HG03520 (cell line): ENCODE data around the gene DIP2C.
"Not testable (repeated sequence)": the region's sequence is repeated elsewhere in the genome, so short reads cannot be mapped to it uniquely, and the experiment has no call there.

Source experiments
- ATAC-seq: cut with Tn5 transposase; IDR thresholded peaks from one replicate; pipeline ENCODE4 v1.9.1; 2021; ENCODE audit warnings: mild to moderate bottlenecking, moderate library complexity; ENCODE audit not compliant: unreplicated experiment

The DIP2C gene

DNA sequence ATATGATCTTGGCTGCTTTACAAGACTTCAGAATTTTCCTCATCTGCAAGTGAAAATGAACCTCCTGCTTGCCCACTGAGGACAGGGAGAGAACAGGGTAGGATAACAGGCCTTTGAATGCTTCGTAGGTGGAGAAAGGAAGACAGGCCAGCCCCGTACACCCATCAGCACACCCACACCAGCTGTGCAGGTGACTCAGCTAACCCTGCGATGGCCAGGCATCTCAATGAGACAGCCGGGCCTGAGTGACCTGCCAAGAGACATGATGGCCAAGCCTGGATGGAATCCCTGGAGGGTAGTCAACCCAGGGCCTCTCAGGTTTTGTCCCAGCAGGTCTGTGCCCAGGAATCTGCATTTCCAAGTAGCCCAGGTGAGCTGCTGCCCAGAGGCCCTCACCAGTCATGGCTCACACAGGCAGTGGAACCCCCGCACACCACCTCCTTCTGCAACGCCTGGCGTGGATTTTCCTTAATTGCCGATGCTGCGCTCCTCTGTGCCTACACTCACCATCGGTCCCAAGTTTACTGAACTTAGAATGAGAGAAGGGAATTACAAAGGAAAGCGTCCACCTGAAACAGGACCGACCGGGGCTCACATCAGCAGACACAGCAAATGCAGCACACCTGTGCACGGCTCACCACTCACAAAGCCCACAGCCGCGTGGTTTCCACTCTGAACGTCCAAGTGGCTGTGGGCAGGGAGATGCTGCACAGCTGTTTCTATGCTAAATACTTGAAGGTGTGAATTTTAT is 163.7 kb downstream of the DIP2C start:
- ATAC-seq = no peak

DNA sequence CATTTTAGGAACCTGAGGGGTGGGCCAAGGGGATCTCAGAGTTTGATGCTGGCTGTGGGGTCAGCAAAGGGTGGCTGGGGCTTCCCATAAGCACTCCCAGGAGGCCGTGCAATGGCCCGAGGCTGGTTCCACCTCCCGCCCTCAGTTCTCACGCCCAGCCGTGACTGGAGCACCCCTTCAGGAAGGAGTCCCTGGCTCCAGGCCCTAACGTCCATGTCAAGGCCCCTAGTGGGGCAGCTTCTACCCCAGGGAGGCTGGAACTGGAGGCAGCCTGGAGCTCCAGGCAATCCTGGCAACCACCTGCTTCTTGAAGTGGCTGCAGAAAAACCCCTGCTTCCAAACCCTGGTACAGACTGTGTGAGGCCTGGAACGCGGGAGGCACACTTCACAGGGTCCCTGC is 165.5 kb downstream of the DIP2C start:
- no peak for ATAC-seq

DNA sequence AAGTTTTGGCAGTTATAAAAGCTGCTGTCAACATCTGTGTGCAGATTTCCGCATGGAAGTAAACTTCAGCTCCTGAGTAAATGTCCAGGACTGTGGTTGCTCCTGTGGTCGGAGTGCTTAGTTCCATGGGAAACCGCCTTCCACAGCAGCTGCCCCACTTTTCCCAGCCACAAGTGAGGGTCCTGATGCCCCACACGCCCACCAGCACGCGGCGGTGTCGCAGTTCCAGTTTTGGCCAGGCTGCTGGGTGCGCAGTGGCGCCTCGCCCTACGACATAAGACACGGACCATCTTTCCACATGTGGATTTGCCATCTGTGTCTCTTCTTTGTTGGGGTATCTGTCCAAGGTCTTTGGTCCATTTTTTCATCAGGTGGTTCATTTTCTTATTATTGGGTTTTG is 167.1 kb downstream of the DIP2C start:
- ATAC-seq = no peak

DNA sequence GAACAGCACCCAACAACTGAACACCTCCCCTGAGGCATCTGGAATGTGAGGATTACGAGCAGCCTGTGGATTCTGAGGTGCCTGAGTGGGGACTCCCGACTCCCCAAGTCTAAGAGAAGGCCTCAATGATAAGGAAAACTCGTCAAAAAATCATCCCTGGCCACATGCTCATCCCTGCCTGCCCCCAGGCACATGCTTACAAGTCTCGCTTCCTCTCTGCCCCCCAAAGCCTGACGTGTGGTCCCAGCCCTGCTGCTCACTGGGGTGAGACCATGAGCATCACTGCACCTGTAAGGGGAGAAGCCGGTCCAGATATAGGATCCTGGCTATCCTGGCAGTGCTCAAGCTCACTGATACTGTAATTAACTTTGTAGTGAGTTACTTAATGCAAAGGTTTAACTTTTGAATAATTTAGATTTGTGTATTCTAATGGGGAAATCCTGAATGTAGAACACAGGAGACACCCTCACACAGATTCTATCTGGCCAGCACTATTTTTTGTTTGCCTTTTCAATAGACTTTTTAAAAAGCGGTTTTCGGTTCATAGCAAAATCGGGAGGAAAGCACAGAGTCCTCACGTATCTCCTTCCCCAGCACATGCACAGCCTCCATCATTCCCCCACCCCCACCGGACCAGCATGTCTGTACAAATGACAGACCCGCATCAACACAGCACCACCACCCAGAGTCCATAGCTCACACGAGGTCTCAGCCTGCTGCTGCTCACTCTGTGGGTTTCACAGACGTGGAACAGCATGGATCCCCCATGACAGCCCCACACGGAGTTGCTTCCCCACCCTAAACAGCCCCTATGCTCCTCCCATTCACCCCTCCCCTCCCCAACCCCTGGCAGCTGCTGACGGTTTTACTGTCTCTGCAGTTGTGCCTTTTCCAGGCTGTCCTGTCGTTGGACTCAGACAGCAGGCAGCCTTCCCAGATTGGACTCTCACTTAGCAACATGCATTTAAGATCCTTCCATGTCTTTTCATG is 167.9 kb downstream of the DIP2C start:
- no peak for ATAC-seq

DNA sequence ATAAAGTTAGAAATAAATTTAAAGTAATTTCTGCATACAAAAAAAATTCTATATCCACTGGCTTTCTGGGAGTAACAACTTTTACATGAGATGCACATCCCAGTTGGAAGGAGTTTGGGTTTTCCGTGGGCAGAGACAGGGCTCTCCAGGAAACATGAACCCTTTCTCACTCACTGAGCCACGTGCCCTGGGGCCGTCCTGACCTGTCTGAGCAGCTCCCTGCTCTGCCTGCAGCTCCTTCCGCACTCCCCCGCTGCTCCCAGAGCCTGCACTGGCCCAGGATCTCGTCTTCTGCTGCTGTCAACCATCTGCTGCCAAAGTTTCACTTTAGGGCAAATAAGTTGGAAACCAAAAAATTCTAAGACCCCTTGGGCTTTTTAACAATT is 169.1 kb downstream of the DIP2C start:
- no peak for ATAC-seq

DNA sequence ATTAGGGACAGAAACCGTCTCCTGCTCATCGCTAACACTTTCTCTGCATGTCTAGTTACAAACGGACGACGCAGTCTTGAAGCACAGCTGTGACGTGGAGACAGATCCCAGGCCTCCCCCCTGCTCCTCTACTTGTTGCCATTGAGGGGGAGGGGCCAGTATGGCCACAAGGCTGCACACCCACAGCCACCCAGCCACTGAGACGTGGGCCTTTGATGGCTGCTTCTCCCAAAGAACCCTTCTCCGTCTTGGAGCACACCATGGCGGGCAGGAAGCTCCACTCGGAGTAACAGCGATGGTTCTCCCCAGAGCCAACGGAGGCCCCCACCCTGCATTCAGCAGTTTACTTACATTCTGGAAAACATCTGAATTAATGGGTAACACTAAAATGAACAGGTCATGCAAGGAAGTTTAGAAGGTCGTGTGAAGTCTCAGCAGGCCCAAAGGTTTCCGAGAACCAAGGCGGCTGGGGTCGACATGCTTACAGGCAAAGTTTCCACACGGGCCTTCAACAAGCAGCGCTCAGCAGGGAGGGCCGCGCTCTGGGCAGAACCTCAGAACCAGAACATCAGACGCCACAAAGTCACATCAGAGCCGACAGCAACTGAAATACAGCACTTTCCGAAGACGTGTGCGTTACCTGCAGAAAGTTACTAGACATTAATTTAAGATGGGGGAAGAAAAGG is 169.6 kb downstream of the DIP2C start:
- ATAC-seq = no peak

DNA sequence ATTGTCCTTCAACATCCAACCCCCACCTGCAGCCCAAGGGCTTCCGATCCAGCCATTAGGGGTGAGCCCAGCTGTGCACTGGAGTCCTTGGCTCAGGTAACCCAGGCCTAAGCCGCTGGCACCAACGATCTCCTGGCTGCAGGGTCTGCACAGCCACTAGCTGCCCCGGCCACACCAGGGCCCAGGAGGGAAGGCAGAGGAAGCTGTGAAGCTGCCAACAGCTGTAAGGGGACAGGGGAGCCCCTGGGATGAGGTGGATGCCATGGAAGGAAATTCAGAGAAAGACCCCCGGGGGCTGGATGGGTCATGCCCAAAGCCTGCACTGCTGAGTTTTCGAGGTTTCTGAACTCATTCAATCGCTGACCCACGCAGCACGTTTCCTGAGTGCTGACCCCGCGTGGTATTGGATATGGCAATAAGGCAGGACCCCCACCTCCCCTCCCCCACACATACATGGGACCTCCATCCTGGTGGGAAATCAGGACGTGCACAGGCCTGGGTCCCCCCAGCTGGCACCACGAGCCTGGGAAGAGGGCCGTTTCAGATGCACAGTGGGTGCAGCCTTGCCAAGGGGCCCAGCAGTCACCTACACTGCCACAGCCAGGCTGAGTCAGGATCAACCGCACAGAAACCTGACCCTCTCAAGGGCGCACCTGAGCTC is 170.3 kb downstream of the DIP2C start:
- no peak for ATAC-seq

DNA sequence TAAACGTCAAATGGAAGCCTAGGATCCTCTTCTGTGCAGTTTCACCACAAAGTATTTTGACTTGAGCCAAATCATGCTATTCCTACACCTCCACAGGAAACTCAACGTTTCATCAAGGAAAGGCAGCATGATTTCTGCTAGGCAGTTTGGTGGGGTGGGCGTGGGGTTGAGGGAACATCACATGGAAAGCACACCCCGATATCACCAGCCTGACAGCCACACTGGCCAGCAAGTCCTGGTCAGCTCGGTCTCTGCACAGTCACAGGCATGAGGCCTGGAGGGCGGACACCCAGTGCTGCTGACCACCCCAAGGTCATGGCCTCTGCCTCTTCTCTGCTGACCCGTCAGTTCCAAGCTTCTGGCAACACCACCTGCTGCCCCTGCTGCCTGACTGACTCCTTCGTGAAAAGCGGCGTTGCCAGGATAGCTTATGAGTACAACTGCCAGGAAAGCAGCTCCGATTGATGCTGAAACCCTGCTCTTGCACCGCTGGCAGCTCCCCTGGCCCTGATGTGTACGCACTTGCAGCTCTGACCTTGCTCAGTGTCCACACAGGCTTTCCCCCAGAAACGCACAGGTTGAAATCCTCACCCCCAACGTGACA is 171.5 kb downstream of the DIP2C start:
- no peak for ATAC-seq

DNA sequence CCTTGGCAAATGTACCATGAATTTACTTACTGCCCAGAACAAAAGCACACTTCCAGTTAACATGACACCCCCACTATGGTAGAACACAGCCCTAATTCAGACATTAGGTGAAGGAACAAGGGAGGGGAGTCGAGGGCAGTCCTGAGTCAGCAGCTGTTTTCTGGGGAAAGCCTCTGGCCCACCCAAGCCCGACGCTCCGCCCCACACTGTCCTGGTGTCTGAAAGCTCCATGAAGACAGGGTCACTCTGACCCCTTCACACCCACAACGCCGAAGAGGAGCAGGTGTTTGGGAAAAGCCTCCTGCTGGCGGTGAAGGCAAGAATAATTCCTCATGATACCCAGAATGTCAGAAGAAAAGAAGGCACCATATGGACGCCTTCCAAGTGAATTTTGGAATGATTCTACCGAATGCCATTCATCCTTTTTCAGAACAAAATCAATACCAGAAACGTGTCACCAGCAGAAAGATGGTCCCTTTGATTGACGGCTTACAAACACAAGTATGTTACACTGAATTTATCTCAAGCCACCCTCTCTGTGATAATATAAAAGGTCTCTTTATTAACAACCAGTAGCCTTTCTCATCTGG is 172.1 kb downstream of the DIP2C start:
- no peak for ATAC-seq

DNA sequence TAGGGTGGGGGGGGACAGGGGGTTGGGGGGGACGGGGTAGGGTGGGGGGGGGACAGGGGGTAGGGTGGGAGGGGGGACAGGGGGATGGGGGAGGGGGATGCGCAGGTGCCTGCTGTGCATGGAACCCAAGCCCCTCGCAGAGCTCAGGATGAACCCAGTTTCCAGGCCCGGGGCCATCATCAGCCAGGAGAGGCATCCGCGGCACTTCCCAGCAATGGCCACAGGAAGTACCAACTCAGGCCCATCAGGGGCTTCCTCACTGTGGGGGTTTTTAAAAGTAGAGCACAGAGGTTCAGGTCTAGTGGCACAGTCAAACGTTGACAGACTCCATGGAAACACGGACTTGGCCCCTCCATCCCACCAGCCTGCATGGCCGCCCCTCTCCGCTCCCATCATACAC is 172.7 kb downstream of the DIP2C start:
- ATAC-seq = no peak

DNA sequence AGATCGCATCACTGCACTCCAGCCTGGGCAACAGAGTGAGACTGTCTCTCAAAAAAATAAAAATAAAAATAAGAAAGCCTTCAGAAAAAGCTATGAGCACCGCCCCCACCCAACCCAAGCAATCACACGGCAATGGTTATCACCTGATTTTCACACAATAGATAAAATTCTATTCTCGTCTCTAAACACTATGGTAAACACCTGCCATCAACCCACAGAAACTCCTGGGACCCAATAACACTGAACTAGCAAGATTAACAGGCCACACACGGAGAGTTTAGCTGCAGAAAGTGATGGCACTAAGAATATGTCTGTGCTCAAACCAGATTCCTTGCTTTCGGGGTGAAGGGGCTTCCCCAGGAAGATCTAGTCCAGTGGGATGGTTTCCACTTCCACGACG is 173.8 kb downstream of the DIP2C start:
- ATAC-seq = no peak

DNA sequence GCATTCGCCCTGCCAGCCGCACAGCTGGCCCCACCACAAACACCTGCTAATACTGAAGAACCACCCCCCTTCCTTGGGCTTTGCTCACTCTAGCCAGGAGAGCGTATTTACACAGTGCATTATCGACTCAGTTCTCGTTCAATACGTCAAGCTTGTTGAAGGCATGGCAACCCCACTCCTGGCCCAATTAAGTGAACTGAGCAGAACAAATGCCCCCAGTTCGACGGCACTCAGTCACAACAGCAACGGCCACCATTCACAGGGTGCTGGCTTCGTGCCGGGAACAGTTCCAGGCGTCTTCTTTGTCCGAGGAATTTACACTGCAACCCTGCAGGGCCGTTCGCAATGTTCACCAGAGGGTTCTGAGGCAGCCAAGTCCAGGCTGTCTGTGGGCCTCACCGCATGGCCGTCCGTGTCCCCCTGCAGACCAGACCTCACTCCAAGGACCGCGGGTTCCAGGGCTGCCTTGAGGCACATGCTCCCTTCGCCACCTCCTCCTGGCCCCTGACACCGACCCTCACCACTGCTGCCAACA is 175.3 kb downstream of the DIP2C start:
- no peak for ATAC-seq

DNA sequence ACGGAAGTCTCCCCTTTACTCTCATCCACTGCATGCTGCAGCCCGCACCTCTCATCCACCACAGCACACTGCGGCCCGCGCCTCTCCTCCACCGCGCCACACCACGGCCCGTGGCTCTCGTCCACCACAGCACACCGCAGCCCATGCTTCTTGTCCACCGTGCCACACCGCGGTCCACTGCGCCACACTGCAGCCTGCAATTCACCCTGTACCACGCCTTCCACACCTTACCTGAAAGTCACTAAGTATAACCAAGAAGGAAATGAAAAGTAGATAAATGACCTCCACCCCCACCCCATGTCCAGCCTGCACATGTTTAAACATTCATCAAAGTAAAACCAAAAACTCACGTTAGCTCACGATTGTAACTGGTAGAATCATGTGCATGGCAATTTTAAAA is 176.1 kb downstream of the DIP2C start:
- ATAC-seq = no peak

DNA sequence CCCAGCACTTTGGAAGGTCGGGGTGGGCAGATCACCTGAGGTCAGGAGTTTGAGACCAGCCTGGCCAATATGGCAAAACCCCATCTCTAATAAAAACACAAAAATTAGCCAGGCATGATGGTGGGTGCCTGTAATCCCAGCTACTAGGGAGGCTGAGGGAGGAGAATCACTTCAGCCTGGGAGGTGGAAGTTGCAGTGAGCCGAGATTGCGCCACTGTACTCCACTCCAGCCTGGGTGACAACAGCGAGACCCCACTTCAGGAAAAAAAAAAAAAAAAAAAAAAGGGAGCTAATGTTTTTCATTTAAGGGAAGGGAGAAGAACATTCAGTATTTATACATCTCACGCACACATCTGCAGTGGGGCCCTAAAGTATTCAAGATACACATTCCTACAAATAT is 176.8 kb downstream of the DIP2C start:
- not testable (repeated sequence) for ATAC-seq

DNA sequence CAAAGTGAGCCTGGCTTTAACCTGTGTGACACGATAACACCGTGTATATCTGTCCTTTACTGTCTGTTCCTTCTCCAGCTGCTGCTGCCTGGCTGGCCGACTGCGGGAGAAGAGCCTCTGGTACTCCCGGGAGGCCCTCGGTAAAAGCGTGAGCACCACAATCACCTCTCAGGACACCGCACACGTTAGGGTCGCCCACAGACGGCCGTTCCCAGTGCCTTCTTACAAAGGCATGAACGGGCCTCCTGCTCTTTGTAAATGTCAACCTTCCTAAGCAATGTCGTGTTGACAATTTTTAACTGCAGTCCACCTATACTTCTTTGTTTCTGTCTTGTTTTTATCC is 177.6 kb downstream of the DIP2C start:
- ATAC-seq = no peak

DNA sequence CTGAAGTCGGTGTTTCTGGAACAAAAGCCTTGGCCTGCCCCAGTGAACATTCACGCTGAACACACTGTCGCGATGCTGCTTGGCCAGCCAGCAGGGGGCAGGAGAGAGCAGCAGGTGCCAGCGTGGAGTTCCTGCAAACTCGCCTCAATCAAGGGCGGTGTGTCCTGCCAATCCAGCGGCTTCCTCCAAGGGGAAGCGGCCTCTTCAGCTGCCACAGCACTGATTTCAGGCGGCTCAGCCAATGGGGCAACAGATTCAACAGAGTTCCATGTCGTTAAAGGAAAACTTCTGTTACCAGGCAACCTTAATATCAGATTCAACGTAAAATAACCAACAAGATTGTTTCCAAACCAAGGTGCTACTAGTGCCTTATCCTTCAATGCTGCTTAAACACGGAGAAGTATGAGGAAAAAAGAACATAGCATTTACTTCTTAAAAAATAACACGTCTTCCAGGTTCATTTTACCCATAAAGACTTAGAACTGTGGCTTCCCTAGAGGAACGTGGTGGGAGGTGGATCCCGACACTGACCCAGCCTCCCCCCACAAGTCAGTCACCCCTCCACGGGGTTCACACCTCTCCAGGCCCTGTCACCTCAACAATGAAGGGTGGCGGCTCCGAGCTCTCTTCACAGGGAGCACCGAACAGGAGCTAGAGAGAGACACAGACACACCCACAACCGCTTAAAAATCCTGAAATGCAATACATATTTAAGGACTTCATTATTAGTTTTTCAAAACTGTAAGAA is 178.2 kb downstream of the DIP2C start:
- ATAC-seq = peak; percentile 49

DNA sequence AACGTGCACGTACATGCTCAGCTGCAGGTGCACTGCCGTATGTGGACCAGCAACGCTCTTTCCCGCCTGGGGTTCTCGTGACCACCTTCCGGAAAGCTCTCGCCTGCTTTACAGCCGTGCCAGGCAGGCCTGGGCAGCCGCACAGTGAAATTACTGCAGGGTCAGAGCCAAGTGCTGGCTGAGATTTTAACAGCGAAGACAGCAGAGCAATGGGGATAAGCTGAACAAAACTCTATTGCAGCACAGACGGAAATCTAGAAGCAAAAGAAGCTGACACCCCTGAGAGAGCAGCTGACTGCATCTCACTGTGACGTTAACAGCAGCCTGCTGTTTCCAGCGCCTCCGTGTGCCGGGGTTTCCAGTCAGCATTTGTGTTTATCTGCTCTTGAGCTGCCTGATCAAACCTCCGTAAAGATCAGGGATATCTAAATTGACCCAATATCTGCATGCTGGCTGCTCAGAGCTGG is 179.0 kb downstream of the DIP2C start:
- no peak for ATAC-seq

DNA sequence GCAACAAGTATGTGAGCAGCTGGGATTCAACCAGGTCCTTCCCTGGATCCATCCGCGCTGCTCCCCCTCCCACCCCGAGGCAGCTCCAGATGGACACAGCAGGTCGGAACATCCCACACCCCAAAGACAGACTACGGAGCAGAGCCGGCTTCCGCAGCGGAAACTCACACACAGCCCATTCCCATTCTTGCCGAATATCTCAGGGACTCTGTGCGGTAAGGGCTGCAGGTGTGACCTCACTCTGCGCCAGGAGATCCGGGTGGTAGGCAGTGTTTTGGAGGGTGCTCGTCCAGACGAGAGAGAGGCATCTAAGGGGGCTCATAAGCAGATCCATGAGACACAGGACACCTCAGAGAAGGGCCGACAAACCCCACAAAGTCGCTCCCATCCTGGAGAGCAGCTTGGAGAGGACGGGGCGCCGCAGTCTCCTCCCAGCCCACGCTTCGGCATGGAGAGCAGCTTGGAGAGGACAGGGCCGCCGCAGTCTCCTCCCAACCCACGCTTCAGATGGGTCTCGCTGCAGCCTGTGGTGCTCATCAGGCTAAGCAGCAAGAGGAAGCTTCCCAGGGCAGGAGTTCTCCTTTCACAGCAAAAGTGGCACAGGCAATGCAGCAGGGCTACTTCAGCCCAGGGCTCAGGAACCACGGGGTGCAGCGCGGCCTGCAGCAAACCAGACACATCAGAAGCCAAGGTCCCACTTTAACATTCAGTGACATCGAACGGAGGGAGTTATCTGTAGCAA is 179.9 kb downstream of the DIP2C start:
- no peak for ATAC-seq

DNA sequence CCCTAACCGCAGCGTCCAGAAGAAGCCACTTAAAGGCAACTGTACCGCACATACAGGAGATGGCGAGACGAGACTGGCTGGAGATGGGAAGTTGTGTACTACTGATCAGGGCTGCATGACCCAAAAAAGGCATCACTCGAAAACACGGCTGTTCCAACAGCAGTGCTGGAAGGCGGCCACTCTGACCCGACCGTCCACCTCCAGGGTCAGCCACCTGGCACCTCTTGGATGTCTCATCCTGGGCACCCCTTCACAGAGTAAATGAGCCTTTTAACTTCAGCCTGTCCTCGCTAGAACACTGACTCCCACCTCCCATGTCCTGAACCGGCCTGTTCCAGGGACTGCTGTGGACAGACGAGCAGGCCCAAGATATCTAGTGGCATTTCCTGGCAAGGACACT is 180.7 kb downstream of the DIP2C start:
- no peak for ATAC-seq
